Gastroesophageal sphincter (tissue), 3 donors: ENCODE results near the gene PDE4B.

Source experiments
- CTCF ChIP-seq, 4 experiments: fragments of 200-600 bp in 2 of 4; fragments of 450-650 bp in 2 of 4; sonication (generic) in 1 of 4; IDR thresholded peaks; one replicate each; pipeline ENCODE4 v1.5.1; 2017 to 2019; ENCODE audit warnings: antibody characterized with exemption in 4 of 4, mild to moderate bottlenecking in 2 of 4, moderate library complexity in 2 of 4
- POLR2A ChIP-seq, 2 donors: fragments of 450-650 bp; IDR thresholded peaks; one replicate each; pipeline ENCODE4 v1.6.1; 2017; ENCODE audit warnings: antibody characterized with exemption in 2 of 2, mild to moderate bottlenecking in 2 of 2, moderate library complexity in 1 of 2
- POLR2AphosphoS5 ChIP-seq: sonication (generic); formaldehyde crosslinking; IDR thresholded peaks from one replicate; pipeline ENCODE4 v1.6.1; 2017; ENCODE audit warnings: antibody characterized with exemption

- TF ChIP-seq POLR2AphosphoS5 (peak; percentile 99), CTCF (IDR thresholded peaks at IDR 0.05) (no peak), POLR2A (IDR thresholded peaks at IDR 0.05) (no peak)
Observed at GRCh38 chr1:66271216-66271903, 478.7 kb downstream of the PDE4B start.
